OCI-LY3 (cell line): ENCODE results near the gene EPDR1.

Experiments
- CTCF ChIP-seq: fragments of 200-600, 300-600 bp; sonication (generic); IDR thresholded peaks from 2 replicates; pipeline ENCODE4 v1.5.1; 2014; ENCODE audit warnings: antibody characterized with exemption, low read length, low read depth
- EZH2phosphoT487 ChIP-seq: fragments of 200-600 bp; shearing (Covaris generic); IDR thresholded peaks from 2 replicates; pipeline ENCODE4 v1.6.1; 2018; ENCODE audit warnings: antibody characterized with exemption, mixed run types, low read depth

DNA sequence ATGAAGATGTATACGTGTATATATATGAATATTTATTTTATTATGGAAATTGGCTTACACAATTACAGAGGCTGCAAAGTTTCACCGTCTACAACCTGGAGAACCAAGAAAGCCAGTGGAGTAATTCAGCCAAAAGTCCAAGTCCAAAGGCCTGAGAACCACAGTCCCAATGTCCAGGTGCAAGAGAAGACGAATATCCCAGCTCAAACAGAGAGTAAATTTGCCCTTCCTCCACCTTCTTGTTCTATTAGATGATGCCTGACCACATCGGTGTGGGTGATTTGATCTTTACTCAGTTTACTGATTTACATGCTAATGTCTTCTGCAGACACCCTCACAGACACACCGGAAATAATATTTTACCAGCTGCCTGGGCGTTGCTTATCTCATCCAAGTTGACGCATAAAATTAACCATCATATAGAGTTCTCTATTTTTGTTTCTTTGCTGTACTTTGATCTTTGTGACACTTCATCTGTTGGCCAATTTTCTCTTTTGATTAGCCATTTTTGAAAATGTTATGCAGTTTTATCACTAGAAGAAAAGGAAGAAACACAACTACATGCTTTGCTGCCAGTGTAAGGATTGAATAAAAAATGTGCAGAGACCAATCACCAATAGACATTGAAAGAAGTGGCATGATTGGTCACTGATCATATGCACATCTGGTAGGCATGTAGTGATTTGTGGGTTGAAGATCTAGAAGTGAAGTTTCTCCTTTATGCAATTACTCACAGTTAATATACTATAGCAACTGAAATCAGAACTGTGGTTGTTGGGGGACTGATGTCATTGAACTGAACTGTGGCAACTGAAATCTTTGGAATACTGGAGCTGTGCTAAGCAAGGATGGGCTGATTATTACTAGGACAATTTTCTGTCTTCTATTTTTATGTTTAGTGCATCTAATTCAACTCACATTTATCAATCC lies 68.5 kb downstream of the EPDR1 start:
- TF ChIP-seq CTCF (no peak), EZH2phosphoT487 (no peak)
